Cardiac fibroblast (primary cell): ENCODE measurements around the gene GPR176.
A peak's percentile ranks its signal among the peaks of the same experiment; 100 is the strongest.

ENCODE experiments used
- DNase-seq, 2 donors: peaks; one replicate each; pipeline versions ENCODE4 v3.0.0 to v3.0.0-alpha.2; 2010; ENCODE audit warnings: low read depth in 2 of 2
- H3K4me3 ChIP-seq, 2 donors: replicated peaks in 1 of 2; 1 replicate in 1 of 2; 2 replicates in 1 of 2; pipeline ENCODE4 v1.5.1; 2011; ENCODE audit warnings: low read depth in 2 of 2, low read length in 2 of 2, mild to moderate bottlenecking in 2 of 2, moderate library complexity in 1 of 2
- TF ChIP-seq, protein P1 (sequence below): IDR thresholded peaks from one replicate; pipeline ENCODE4 v1.5.1; 2011; ENCODE audit warnings: low read depth, mild to moderate bottlenecking, low read length, inconsistent platforms

Gene GPR176

GRCh38 chr15:39881790-39882189 is 38.3 kb downstream of the GPR176 start:
- no peak overlapping the region for H3K4me3 ChIP-seq
- peak in 1 of 2 donors; percentile 57 for DNase-seq
- TF ChIP-seq, protein P1, sequence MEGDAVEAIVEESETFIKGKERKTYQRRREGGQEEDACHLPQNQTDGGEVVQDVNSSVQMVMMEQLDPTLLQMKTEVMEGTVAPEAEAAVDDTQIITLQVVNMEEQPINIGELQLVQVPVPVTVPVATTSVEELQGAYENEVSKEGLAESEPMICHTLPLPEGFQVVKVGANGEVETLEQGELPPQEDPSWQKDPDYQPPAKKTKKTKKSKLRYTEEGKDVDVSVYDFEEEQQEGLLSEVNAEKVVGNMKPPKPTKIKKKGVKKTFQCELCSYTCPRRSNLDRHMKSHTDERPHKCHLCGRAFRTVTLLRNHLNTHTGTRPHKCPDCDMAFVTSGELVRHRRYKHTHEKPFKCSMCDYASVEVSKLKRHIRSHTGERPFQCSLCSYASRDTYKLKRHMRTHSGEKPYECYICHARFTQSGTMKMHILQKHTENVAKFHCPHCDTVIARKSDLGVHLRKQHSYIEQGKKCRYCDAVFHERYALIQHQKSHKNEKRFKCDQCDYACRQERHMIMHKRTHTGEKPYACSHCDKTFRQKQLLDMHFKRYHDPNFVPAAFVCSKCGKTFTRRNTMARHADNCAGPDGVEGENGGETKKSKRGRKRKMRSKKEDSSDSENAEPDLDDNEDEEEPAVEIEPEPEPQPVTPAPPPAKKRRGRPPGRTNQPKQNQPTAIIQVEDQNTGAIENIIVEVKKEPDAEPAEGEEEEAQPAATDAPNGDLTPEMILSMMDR: no peak

DNA sequence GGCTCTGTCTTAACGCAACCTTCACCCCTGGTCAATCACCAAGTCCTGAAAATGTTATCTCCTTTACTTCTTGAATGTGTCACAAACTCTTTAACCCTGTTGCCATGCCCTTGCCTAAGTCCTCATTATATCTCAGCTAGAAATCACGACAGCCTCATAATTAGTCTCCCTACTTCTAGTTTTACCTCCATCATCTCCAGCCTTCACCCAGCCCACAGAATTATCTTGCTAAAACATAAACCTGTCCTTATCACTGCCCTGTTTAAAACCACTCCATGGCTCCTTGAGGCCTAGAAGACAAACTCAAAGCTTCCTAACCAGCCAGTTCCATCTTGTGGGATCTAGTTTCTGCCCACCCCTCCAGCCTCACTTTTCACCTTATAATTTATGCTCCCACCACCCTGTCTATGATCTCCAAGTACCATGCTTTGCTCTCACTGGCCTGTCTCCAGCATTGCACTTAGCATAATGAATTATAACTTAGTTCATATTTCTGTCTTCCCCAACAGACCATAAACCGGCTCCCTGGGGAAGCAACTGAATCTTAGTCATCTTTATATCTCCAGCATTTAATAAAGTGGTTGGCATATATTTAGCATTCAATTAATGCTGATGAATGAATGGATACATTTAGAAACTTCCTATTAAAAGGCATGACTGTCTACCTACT is 39.2 kb downstream of the GPR176 start:
- peak in 1 of 2 donors; percentile 40 for DNase-seq
- TF ChIP-seq, protein P1: no peak
- no peak overlapping the region for H3K4me3 ChIP-seq

DNA sequence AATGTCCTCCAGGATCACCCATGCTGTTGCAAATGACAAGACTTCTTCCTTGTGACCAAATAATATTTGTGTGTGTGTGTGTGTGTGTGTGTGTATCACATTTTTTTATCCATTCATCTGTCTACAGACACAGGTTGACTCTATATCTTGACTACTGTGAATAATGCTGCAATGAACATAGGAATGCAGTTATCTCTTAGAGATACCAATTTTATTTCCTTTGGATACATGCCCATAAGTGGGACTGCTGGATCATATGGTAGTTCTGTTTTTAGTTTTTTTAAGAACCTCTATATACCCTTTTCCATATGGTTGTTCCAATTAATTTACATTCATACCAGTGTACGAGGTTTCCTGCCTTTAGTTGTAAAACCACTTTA is 41.7 kb downstream of the GPR176 start:
- DNase-seq: peak; percentile 46 to 51
- no peak overlapping the region for H3K4me3 ChIP-seq
- TF ChIP-seq, protein P1: no peak

- H3K4me3 ChIP-seq: no peak overlapping the region
- peak; percentile 67 to 72 for DNase-seq
- TF ChIP-seq, protein P1: peak; percentile 71
Measured at GRCh38 chr15:39874890-39875549, 45.0 kb downstream of the GPR176 start.

DNA sequence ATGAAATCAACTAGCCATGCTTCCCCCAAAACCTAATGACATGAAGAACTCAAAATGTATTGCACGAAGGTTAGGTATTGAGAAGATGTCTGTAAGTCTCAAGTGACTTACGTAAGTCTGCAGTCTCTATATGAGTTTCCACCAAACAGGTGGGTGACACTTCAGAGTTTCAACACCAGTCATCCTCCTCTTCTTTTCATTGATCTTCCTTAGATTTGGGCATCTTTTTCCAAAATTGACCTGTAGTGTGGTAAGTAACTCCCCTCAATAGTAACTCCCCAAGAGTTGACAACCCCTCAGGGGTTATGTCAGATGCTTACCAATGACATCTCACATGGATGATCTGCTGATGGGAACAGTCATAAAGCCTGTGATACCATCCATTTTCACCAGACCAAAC is 46.1 kb downstream of the GPR176 start:
- no peak overlapping the region for H3K4me3 ChIP-seq
- TF ChIP-seq, protein P1: no peak
- DNase-seq: no peak

DNA sequence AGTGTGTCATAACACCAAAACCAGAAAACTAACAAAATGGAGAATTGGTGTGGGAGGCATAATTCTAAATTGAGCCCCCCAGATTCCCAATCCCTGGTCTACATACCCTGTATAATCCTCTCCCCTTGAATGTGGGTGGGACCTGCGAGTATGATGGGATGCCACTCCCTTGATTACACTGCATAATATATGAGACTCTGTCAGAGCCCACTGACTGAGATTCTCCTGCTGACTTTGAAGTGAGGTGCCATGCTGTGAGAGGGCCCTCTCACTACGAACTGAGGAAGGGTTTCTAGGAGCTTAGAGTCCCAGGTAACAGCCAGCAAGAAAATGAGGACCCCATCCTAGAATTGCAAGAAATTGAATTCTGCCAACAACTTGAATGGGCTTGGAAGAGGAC is 49.5 kb downstream of the GPR176 start:
- DNase-seq: no peak
- TF ChIP-seq, protein P1: no peak
- no peak overlapping the region for H3K4me3 ChIP-seq
